ENCODE data around the gene MAN2A2.
"Not testable (repeated sequence)": the region's sequence is repeated elsewhere in the genome, so short reads cannot be mapped to it uniquely, and the experiment has no call there.

Gene MAN2A2

GRCh38 chr15:90871716-90872485 lies 31.2 kb upstream of the MAN2A2 start:
- DNase-seq: no peak

- DNase-seq: no peak
Measured at GRCh38 chr15:90872486-90873184, 30.5 kb upstream of the MAN2A2 start.

- DNase-seq: no peak
Measured at GRCh38 chr15:90873488-90873997, 29.6 kb upstream of the MAN2A2 start.

GRCh38 chr15:90873998-90874605 lies 29.0 kb upstream of the MAN2A2 start:
- DNase-seq: no peak

- not testable (repeated sequence) for DNase-seq
Measured at GRCh38 chr15:90874986-90875385, 28.1 kb upstream of the MAN2A2 start.

GRCh38 chr15:90875549-90875981 lies 27.5 kb upstream of the MAN2A2 start:
- no peak for DNase-seq

- DNase-seq: no peak
Measured at GRCh38 chr15:90876046-90876445, 27.1 kb upstream of the MAN2A2 start.

- no peak for DNase-seq
Measured at GRCh38 chr15:90876512-90877170, 26.5 kb upstream of the MAN2A2 start.

- DNase-seq: no peak
Measured at GRCh38 chr15:90877315-90877714, 25.8 kb upstream of the MAN2A2 start.

GRCh38 chr15:90877996-90878395 lies 25.1 kb upstream of the MAN2A2 start:
- DNase-seq: no peak

GRCh38 chr15:90878660-90879059 lies 24.4 kb upstream of the MAN2A2 start:
- DNase-seq: no peak

- no peak for DNase-seq
Measured at GRCh38 chr15:90879730-90880366, 23.3 kb upstream of the MAN2A2 start.

- DNase-seq: no peak
Measured at GRCh38 chr15:90880381-90881145, 22.5 kb upstream of the MAN2A2 start.

- DNase-seq: no peak
Measured at GRCh38 chr15:90881181-90881977, 21.7 kb upstream of the MAN2A2 start.

- DNase-seq: no peak
Measured at GRCh38 chr15:90881978-90882721, 21.0 kb upstream of the MAN2A2 start.

- no peak for DNase-seq
Measured at GRCh38 chr15:90882781-90883525, 20.1 kb upstream of the MAN2A2 start.

GRCh38 chr15:90883526-90883975 lies 19.6 kb upstream of the MAN2A2 start:
- no peak for DNase-seq

GRCh38 chr15:90883976-90884718 lies 19.0 kb upstream of the MAN2A2 start, which contains the start of gene FES:
Gene FES (plus strand): TSS chr15:90884504. CDS start chr15:90885046, 542 bp downstream.
- no peak for DNase-seq

Measured in effector CD8-positive, alpha-beta T cell (primary cell).